Measurements from ENCODE around the gene EWSR1.

Gene EWSR1

GRCh38 chr22:29268511-29269229, 602 bp downstream of the EWSR1 start:
- no peaks in the 10 kb centered on the region for H3K9me3 Mint-ChIP-seq
- H3K4me3 Mint-ChIP-seq, result peak overlapping the region; percentile 94
- peak; percentile 8 for ATAC-seq (replicated peaks; ENCODE audit: extremely low read depth, poor library complexity, severe bottlenecking)
- DNase-seq (ENCODE audit: low spot score in 2 of 2), result peak in 1 of 2 donors; percentile 23
- H3K36me3 Mint-ChIP-seq (ENCODE audit: insufficient read depth), result peaks cover 43% of the 10 kb centered on the region
- peak overlapping the region; percentile 99 for H3K27ac Mint-ChIP-seq (ENCODE audit: low read depth)
- H3K4me1 Mint-ChIP-seq, result peaks cover 68% of the 10 kb centered on the region
- no peaks in the 10 kb centered on the region for H3K27me3 Mint-ChIP-seq

- peaks cover 49% of the 10 kb centered on the region for H3K36me3 Mint-ChIP-seq (ENCODE audit: insufficient read depth)
- no peaks in the 10 kb centered on the region for H3K27me3 Mint-ChIP-seq
- no peaks in the 10 kb centered on the region for H3K9me3 Mint-ChIP-seq
- peak overlapping the region; percentile 99 for H3K27ac Mint-ChIP-seq (ENCODE audit: low read depth)
- ATAC-seq (replicated peaks; ENCODE audit: extremely low read depth, poor library complexity, severe bottlenecking) (no peak), DNase-seq (ENCODE audit: low spot score in 2 of 2) (no peak)
- H3K4me1 Mint-ChIP-seq, result peaks cover 74% of the 10 kb centered on the region
- peak overlapping the region; percentile 94 for H3K4me3 Mint-ChIP-seq
Observed at GRCh38 chr22:29269230-29269604, 1.1 kb downstream of the EWSR1 start.

GRCh38 chr22:29269731-29270474, 1.8 kb downstream of the EWSR1 start:
- H3K4me1 Mint-ChIP-seq, result peaks cover 80% of the 10 kb centered on the region
- H3K27ac Mint-ChIP-seq (ENCODE audit: low read depth), result peak overlapping the region; percentile 99
- H3K9me3 Mint-ChIP-seq, result no peaks in the 10 kb centered on the region
- H3K4me3 Mint-ChIP-seq, result peak overlapping the region; percentile 94
- peaks cover 54% of the 10 kb centered on the region for H3K36me3 Mint-ChIP-seq (ENCODE audit: insufficient read depth)
- DNase-seq (ENCODE audit: low spot score in 2 of 2) (no peak), ATAC-seq (replicated peaks; ENCODE audit: extremely low read depth, poor library complexity, severe bottlenecking) (no peak)
- no peaks in the 10 kb centered on the region for H3K27me3 Mint-ChIP-seq

GRCh38 chr22:29270475-29271271, 2.6 kb downstream of the EWSR1 start:
- peak overlapping the region; percentile 94 for H3K4me3 Mint-ChIP-seq
- H3K4me1 Mint-ChIP-seq, result peaks cover 88% of the 10 kb centered on the region
- DNase-seq (ENCODE audit: low spot score in 2 of 2), result no peak
- peaks cover 62% of the 10 kb centered on the region for H3K36me3 Mint-ChIP-seq (ENCODE audit: insufficient read depth)
- no peaks in the 10 kb centered on the region for H3K9me3 Mint-ChIP-seq
- H3K27me3 Mint-ChIP-seq, result no peaks in the 10 kb centered on the region
- ATAC-seq (replicated peaks; ENCODE audit: extremely low read depth, poor library complexity, severe bottlenecking), result no peak
- H3K27ac Mint-ChIP-seq (ENCODE audit: low read depth), result peak overlapping the region; percentile 75

GRCh38 chr22:29272624-29273023, 4.6 kb downstream of the EWSR1 start:
- Mint-ChIP-seq H3K27me3 (no peaks in the 10 kb centered on the region), H3K27ac (ENCODE audit: low read depth) (no peak overlapping the region), H3K9me3 (no peaks in the 10 kb centered on the region), H3K4me3 (peak overlapping the region; percentile 94), H3K36me3 (ENCODE audit: insufficient read depth) (peaks cover 74% of the 10 kb centered on the region), H3K4me1 (peaks cover 90% of the 10 kb centered on the region)
- ATAC-seq (replicated peaks; ENCODE audit: extremely low read depth, poor library complexity, severe bottlenecking), result no peak
- DNase-seq (ENCODE audit: low spot score in 2 of 2), result no peak

- DNase-seq (ENCODE audit: low spot score in 2 of 2), result no peak
- ATAC-seq (replicated peaks; ENCODE audit: extremely low read depth, poor library complexity, severe bottlenecking), result no peak
- Mint-ChIP-seq H3K27me3 (no peaks in the 10 kb centered on the region), H3K4me3 (no peak overlapping the region), H3K9me3 (no peaks in the 10 kb centered on the region), H3K36me3 (ENCODE audit: insufficient read depth) (peaks cover 82% of the 10 kb centered on the region), H3K27ac (ENCODE audit: low read depth) (no peak overlapping the region), H3K4me1 (peaks cover 81% of the 10 kb centered on the region)
Observed at GRCh38 chr22:29275167-29275566, 7.1 kb downstream of the EWSR1 start.

GRCh38 chr22:29275819-29276565, 7.9 kb downstream of the EWSR1 start:
- Mint-ChIP-seq H3K27ac (ENCODE audit: low read depth) (peak overlapping the region; percentile 47), H3K27me3 (no peaks in the 10 kb centered on the region), H3K9me3 (no peaks in the 10 kb centered on the region), H3K36me3 (ENCODE audit: insufficient read depth) (peaks cover 85% of the 10 kb centered on the region), H3K4me3 (peak overlapping the region; percentile 10), H3K4me1 (peaks cover 73% of the 10 kb centered on the region)
- DNase-seq (ENCODE audit: low spot score in 2 of 2), result no peak
- ATAC-seq (replicated peaks; ENCODE audit: extremely low read depth, poor library complexity, severe bottlenecking), result no peak

GRCh38 chr22:29277927-29278326, 9.9 kb downstream of the EWSR1 start:
- peaks cover 55% of the 10 kb centered on the region for H3K4me1 Mint-ChIP-seq
- ATAC-seq (replicated peaks; ENCODE audit: extremely low read depth, poor library complexity, severe bottlenecking) (no peak), DNase-seq (ENCODE audit: low spot score in 2 of 2) (no peak)
- no peaks in the 10 kb centered on the region for H3K9me3 Mint-ChIP-seq
- no peaks in the 10 kb centered on the region for H3K27me3 Mint-ChIP-seq
- H3K27ac Mint-ChIP-seq (ENCODE audit: low read depth), result no peak overlapping the region
- H3K4me3 Mint-ChIP-seq, result no peak overlapping the region
- H3K36me3 Mint-ChIP-seq (ENCODE audit: insufficient read depth), result peaks cover 92% of the 10 kb centered on the region

GRCh38 chr22:29284196-29284595, 16.1 kb downstream of the EWSR1 start:
- no peak overlapping the region for H3K4me3 Mint-ChIP-seq
- peaks cover 95% of the 10 kb centered on the region for H3K36me3 Mint-ChIP-seq (ENCODE audit: insufficient read depth)
- H3K9me3 Mint-ChIP-seq, result no peaks in the 10 kb centered on the region
- no peak for ATAC-seq (replicated peaks; ENCODE audit: extremely low read depth, poor library complexity, severe bottlenecking)
- DNase-seq (ENCODE audit: low spot score in 2 of 2), result no peak
- no peaks in the 10 kb centered on the region for H3K27me3 Mint-ChIP-seq
- peaks cover 16% of the 10 kb centered on the region for H3K4me1 Mint-ChIP-seq
- no peak overlapping the region for H3K27ac Mint-ChIP-seq (ENCODE audit: low read depth)

GRCh38 chr22:29288837-29289236, 20.8 kb downstream of the EWSR1 start:
- no peaks in the 10 kb centered on the region for H3K9me3 Mint-ChIP-seq
- no peak for DNase-seq (ENCODE audit: low spot score in 2 of 2)
- no peak overlapping the region for H3K27ac Mint-ChIP-seq (ENCODE audit: low read depth)
- H3K27me3 Mint-ChIP-seq, result no peaks in the 10 kb centered on the region
- H3K36me3 Mint-ChIP-seq (ENCODE audit: insufficient read depth), result peaks cover 89% of the 10 kb centered on the region
- ATAC-seq (replicated peaks; ENCODE audit: extremely low read depth, poor library complexity, severe bottlenecking), result no peak
- no peak overlapping the region for H3K4me3 Mint-ChIP-seq
- peaks cover 29% of the 10 kb centered on the region for H3K4me1 Mint-ChIP-seq

GRCh38 chr22:29290061-29290460, 22.0 kb downstream of the EWSR1 start:
- H3K27ac Mint-ChIP-seq (ENCODE audit: low read depth), result no peak overlapping the region
- peaks cover 29% of the 10 kb centered on the region for H3K4me1 Mint-ChIP-seq
- no peak overlapping the region for H3K4me3 Mint-ChIP-seq
- peaks cover 91% of the 10 kb centered on the region for H3K36me3 Mint-ChIP-seq (ENCODE audit: insufficient read depth)
- H3K27me3 Mint-ChIP-seq, result no peaks in the 10 kb centered on the region
- ATAC-seq (replicated peaks; ENCODE audit: extremely low read depth, poor library complexity, severe bottlenecking) (no peak), DNase-seq (ENCODE audit: low spot score in 2 of 2) (no peak)
- no peaks in the 10 kb centered on the region for H3K9me3 Mint-ChIP-seq

GRCh38 chr22:29291215-29291614, 23.1 kb downstream of the EWSR1 start:
- no peaks in the 10 kb centered on the region for H3K9me3 Mint-ChIP-seq
- H3K27me3 Mint-ChIP-seq, result no peaks in the 10 kb centered on the region
- H3K27ac Mint-ChIP-seq (ENCODE audit: low read depth), result peak overlapping the region; percentile 14
- no peak for DNase-seq (ENCODE audit: low spot score in 2 of 2)
- H3K4me3 Mint-ChIP-seq, result no peak overlapping the region
- no peak for ATAC-seq (replicated peaks; ENCODE audit: extremely low read depth, poor library complexity, severe bottlenecking)
- H3K4me1 Mint-ChIP-seq, result peaks cover 29% of the 10 kb centered on the region
- peaks cover 91% of the 10 kb centered on the region for H3K36me3 Mint-ChIP-seq (ENCODE audit: insufficient read depth)
